ENCODE results near the gene PHF21A. TPM values are rescaled to one million over a fixed set of nuclear protein-coding genes. Genes with fewer than 3 reads are reported as not detected.

PHF21A gene
- total and polyA plus RNA-seq, 4 donors = 3.6 to 8.5 (median 6.2) TPM

DNA sequence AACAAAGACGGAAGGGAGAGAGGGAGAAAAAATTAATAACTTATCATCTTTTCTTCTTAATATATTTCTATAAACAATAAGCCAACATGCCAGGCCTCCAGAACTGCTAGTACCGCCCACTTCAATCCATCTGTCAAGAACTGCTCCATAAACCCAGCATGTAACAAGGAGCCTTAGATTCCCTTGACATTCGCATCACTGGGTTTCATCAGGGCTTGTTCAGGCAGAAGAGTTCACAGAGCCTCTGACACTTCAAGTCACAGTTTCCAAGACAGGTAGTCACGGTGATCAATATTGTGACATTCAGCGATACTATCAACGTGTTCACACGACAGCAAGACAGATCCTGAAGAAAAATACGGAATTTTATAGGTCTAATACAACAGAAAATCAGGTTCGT, 137.1 kb downstream of the PHF21A start:
- no peak for TF ChIP-seq FOXA2 (IDR thresholded peaks at IDR 0.05)
- no peak for TF ChIP-seq EGR1 (IDR thresholded peaks at IDR 0.05; ENCODE audit: low read depth in 2 of 2)
- TF ChIP-seq RXRA (IDR thresholded peaks at IDR 0.05) = no peak
- TF ChIP-seq, protein P1, sequence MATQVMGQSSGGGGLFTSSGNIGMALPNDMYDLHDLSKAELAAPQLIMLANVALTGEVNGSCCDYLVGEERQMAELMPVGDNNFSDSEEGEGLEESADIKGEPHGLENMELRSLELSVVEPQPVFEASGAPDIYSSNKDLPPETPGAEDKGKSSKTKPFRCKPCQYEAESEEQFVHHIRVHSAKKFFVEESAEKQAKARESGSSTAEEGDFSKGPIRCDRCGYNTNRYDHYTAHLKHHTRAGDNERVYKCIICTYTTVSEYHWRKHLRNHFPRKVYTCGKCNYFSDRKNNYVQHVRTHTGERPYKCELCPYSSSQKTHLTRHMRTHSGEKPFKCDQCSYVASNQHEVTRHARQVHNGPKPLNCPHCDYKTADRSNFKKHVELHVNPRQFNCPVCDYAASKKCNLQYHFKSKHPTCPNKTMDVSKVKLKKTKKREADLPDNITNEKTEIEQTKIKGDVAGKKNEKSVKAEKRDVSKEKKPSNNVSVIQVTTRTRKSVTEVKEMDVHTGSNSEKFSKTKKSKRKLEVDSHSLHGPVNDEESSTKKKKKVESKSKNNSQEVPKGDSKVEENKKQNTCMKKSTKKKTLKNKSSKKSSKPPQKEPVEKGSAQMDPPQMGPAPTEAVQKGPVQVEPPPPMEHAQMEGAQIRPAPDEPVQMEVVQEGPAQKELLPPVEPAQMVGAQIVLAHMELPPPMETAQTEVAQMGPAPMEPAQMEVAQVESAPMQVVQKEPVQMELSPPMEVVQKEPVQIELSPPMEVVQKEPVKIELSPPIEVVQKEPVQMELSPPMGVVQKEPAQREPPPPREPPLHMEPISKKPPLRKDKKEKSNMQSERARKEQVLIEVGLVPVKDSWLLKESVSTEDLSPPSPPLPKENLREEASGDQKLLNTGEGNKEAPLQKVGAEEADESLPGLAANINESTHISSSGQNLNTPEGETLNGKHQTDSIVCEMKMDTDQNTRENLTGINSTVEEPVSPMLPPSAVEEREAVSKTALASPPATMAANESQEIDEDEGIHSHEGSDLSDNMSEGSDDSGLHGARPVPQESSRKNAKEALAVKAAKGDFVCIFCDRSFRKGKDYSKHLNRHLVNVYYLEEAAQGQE (IDR thresholded peaks at IDR 0.05) = no peak
- no peak for TF ChIP-seq JUND (IDR thresholded peaks at IDR 0.05)
- TF ChIP-seq FOXA1 (IDR thresholded peaks at IDR 0.05) = no peak
- no peak for TF ChIP-seq TAF1 (conservative IDR thresholded peaks at IDR 0.05)
- no peak for TF ChIP-seq SP1 (IDR thresholded peaks at IDR 0.05)
- TF ChIP-seq YY1 (IDR thresholded peaks at IDR 0.05) = no peak
- TF ChIP-seq CTCF (IDR thresholded peaks at IDR 0.05; ENCODE audit: low read depth, low read length, missing input control) = no peak
- TF ChIP-seq HNF4G (IDR thresholded peaks at IDR 0.05) = no peak
- TF ChIP-seq NR2F2 (IDR thresholded peaks at IDR 0.05) = no peak
- TF ChIP-seq MAX (IDR thresholded peaks at IDR 0.05) = no peak
- TF ChIP-seq HNF4A (conservative IDR thresholded peaks at IDR 0.05) = no peak
- no peak for TF ChIP-seq ZBTB33 (IDR thresholded peaks at IDR 0.05)
- H3K27me3 ChIP-seq (ENCODE audit: control insufficient read depth in 4 of 4, insufficient read depth in 4 of 4, low read length in 3 of 4) = no peaks in the 10 kb centered on the region
- 96% methylated on average over 9 of the region's 9 CpGs for WGBS

GRCh38 chr11:45983471-45983845, 137.8 kb downstream of the PHF21A start:
- H3K9ac ChIP-seq (ENCODE audit: low read depth in 1 of 2, low read length in 2 of 2) = no peak overlapping the region
- H3K4me3 ChIP-seq (ENCODE audit: low read depth in 1 of 3, low read length in 3 of 3) = no peak overlapping the region
- no peak overlapping the region for H3K27ac ChIP-seq (ENCODE audit: low read depth in 1 of 2, low read length in 2 of 2)
- H3K4me1 ChIP-seq (ENCODE audit: control insufficient read depth in 4 of 4, insufficient read depth in 4 of 4, low read length in 3 of 4) = peaks cover 0 to under 1% (median 0%) of the 10 kb centered on the region in 4 donors
- TF ChIP-seq JUND (IDR thresholded peaks at IDR 0.05) (no peak), RXRA (IDR thresholded peaks at IDR 0.05) (no peak), ZBTB33 (IDR thresholded peaks at IDR 0.05) (no peak), YY1 (IDR thresholded peaks at IDR 0.05) (no peak), HNF4G (IDR thresholded peaks at IDR 0.05) (no peak), RAD21 (IDR thresholded peaks at IDR 0.05) (no peak), CTCF (IDR thresholded peaks at IDR 0.05; ENCODE audit: low read depth, low read length, missing input control) (no peak), FOXA1 (IDR thresholded peaks at IDR 0.05) (no peak), EGR1 (IDR thresholded peaks at IDR 0.05; ENCODE audit: low read depth in 2 of 2) (no peak), NR2F2 (IDR thresholded peaks at IDR 0.05) (no peak), SP1 (IDR thresholded peaks at IDR 0.05) (no peak), GABPA (IDR thresholded peaks at IDR 0.05 in 1 of 2, conservative IDR thresholded peaks at IDR 0.05 in 1 of 2) (no peak)
- no peaks in the 10 kb centered on the region for H3K27me3 ChIP-seq (ENCODE audit: control insufficient read depth in 4 of 4, insufficient read depth in 4 of 4, low read length in 3 of 4)
- H3K36me3 ChIP-seq (ENCODE audit: control insufficient read depth in 4 of 4, insufficient read depth in 3 of 4, low read depth in 1 of 4, low read length in 3 of 4) = peaks cover 0 to 2% (median 2%) of the 10 kb centered on the region in 4 donors
- WGBS = 93% methylated on average over 4 of the region's 4 CpGs
- no peak for DNase-seq (ENCODE audit: low spot score)
- H3K9me3 ChIP-seq (ENCODE audit: control insufficient read depth in 4 of 4, low read length in 3 of 4) = no peaks in the 10 kb centered on the region

More for the DNA sequence above, 137.1 kb downstream of the PHF21A start:
- H3K9me3 ChIP-seq (ENCODE audit: control insufficient read depth in 4 of 4, low read length in 3 of 4) = no peaks in the 10 kb centered on the region
- H3K9ac ChIP-seq (ENCODE audit: low read depth in 1 of 2, low read length in 2 of 2) = no peak overlapping the region
- peaks cover 0 to 2% (median 1%) of the 10 kb centered on the region in 4 donors for H3K36me3 ChIP-seq (ENCODE audit: control insufficient read depth in 4 of 4, insufficient read depth in 3 of 4, low read depth in 1 of 4, low read length in 3 of 4)
- DNase-seq (ENCODE audit: low spot score) = no peak
- peaks cover 0 to 7% (median 3%) of the 10 kb centered on the region in 4 donors for H3K4me1 ChIP-seq (ENCODE audit: control insufficient read depth in 4 of 4, insufficient read depth in 4 of 4, low read length in 3 of 4)
- H3K4me3 ChIP-seq (ENCODE audit: low read depth in 1 of 3, low read length in 3 of 3) = no peak overlapping the region
- no peak overlapping the region for H3K27ac ChIP-seq (ENCODE audit: low read depth in 1 of 2, low read length in 2 of 2)
